ENCODE results near the gene SGSM1.

The SGSM1 gene

GRCh38 chr22:24951942-24952836, 146.2 kb downstream of the SGSM1 start, which contains the start of gene KIAA1671:
KIAA1671 (plus strand) TSS chr22:24952716; CDS start chr22:25028000, 75,284 bp downstream.
- H3K4me3 ChIP-seq (ENCODE audit: low read depth, low read length), result peak within 1 kb of the TSS; percentile 47
- TF ChIP-seq CTCF (IDR thresholded peaks at IDR 0.05; ENCODE audit: borderline replicate concordance, insufficient read depth, low read depth, low read length), result peak; percentile 93

GRCh38 chr22:24952837-24953383, 146.9 kb downstream of the SGSM1 start:
- H3K4me3 ChIP-seq (ENCODE audit: low read depth, low read length), result no peak overlapping the region
- TF ChIP-seq CTCF (IDR thresholded peaks at IDR 0.05; ENCODE audit: borderline replicate concordance, insufficient read depth, low read depth, low read length), result no peak

- no peak for TF ChIP-seq CTCF (IDR thresholded peaks at IDR 0.05; ENCODE audit: borderline replicate concordance, insufficient read depth, low read depth, low read length)
- H3K4me3 ChIP-seq (ENCODE audit: low read depth, low read length), result no peak overlapping the region
These were observed 147.5 kb downstream of the SGSM1 start for GRCh38 chr22:24953384-24954113.

- no peak for TF ChIP-seq CTCF (IDR thresholded peaks at IDR 0.05; ENCODE audit: borderline replicate concordance, insufficient read depth, low read depth, low read length)
These were observed 148.1 kb downstream of the SGSM1 start for GRCh38 chr22:24954114-24954463.

GRCh38 chr22:24954856-24955255, 148.8 kb downstream of the SGSM1 start:
- no peak overlapping the region for H3K4me3 ChIP-seq (ENCODE audit: low read depth, low read length)
- TF ChIP-seq CTCF (IDR thresholded peaks at IDR 0.05; ENCODE audit: borderline replicate concordance, insufficient read depth, low read depth, low read length), result no peak

More at GRCh38 chr22:24954114-24954463, 148.1 kb downstream of the SGSM1 start:
- H3K4me3 ChIP-seq (ENCODE audit: low read depth, low read length), result no peak overlapping the region

- H3K4me3 ChIP-seq (ENCODE audit: low read depth, low read length), result no peak overlapping the region
- TF ChIP-seq CTCF (IDR thresholded peaks at IDR 0.05; ENCODE audit: borderline replicate concordance, insufficient read depth, low read depth, low read length), result no peak
These were observed 151.0 kb downstream of the SGSM1 start for GRCh38 chr22:24957043-24957442.
